AG20443 (cell line): Measurements from ENCODE around the gene NPC1.
A peak's percentile ranks its signal among the peaks of the same experiment; 100 is the strongest.
"Not testable (repeated sequence)": the region's sequence is repeated elsewhere in the genome, so short reads cannot be mapped to it uniquely, and the experiment has no call there.

Source experiments
- DNase-seq: peaks from one replicate; pipeline ENCODE4 v3.0.0; 2012; ENCODE audit warnings: low spot score, mixed read lengths

Gene NPC1

GRCh38 chr18:23575309-23575651 is 11.0 kb downstream of the NPC1 start:
- DNase-seq = no peak

GRCh38 chr18:23574611-23575308 is 11.5 kb downstream of the NPC1 start:
- no peak for DNase-seq

GRCh38 chr18:23573626-23574431 is 12.5 kb downstream of the NPC1 start:
- peak; percentile 58 for DNase-seq

- no peak for DNase-seq
These were observed 13.3 kb downstream of the NPC1 start for GRCh38 chr18:23573020-23573419.

GRCh38 chr18:23572570-23572969 is 13.7 kb downstream of the NPC1 start:
- no peak for DNase-seq

GRCh38 chr18:23572012-23572411 is 14.3 kb downstream of the NPC1 start:
- DNase-seq = no peak

- no peak for DNase-seq
These were observed 15.3 kb downstream of the NPC1 start for GRCh38 chr18:23570912-23571504.

GRCh38 chr18:23569299-23570063 is 16.8 kb downstream of the NPC1 start:
- no peak for DNase-seq

- no peak for DNase-seq
These were observed 17.8 kb downstream of the NPC1 start for GRCh38 chr18:23568281-23569138.

- no peak for DNase-seq
These were observed 18.6 kb downstream of the NPC1 start for GRCh38 chr18:23567671-23568070.

- DNase-seq = no peak
These were observed 20.3 kb downstream of the NPC1 start for GRCh38 chr18:23565916-23566547.

- DNase-seq = no peak
These were observed 22.8 kb downstream of the NPC1 start for GRCh38 chr18:23563377-23564043.

GRCh38 chr18:23560186-23560585 is 26.1 kb downstream of the NPC1 start:
- DNase-seq = no peak

- DNase-seq = not testable (repeated sequence)
These were observed 28.8 kb downstream of the NPC1 start for GRCh38 chr18:23557511-23557910.

- DNase-seq = peak; percentile 4
These were observed 30.0 kb downstream of the NPC1 start for GRCh38 chr18:23556145-23556780.

- no peak for DNase-seq
These were observed 32.4 kb downstream of the NPC1 start for GRCh38 chr18:23553887-23554286.

- no peak for DNase-seq
These were observed 33.8 kb downstream of the NPC1 start for GRCh38 chr18:23552505-23552904.

- DNase-seq = no peak
These were observed 34.3 kb downstream of the NPC1 start for GRCh38 chr18:23551978-23552377.

- DNase-seq = no peak
These were observed 35.4 kb downstream of the NPC1 start for GRCh38 chr18:23550898-23551297.

GRCh38 chr18:23548719-23549118 is 37.6 kb downstream of the NPC1 start:
- DNase-seq = no peak
